ENCODE measurements around the gene IL10RA.

The IL10RA gene

GRCh38 chr11:117978991-117979390 lies 7.2 kb upstream of the IL10RA start:
- H3K4me3 ChIP-seq (ENCODE audit: low read length), result no peak overlapping the region
- no peak for DNase-seq
- H3K4me1 ChIP-seq (ENCODE audit: low read length), result no peaks in the 10 kb centered on the region
- H3K36me3 ChIP-seq (replicated peaks; ENCODE audit: insufficient read depth, low read length), result no peaks in the 10 kb centered on the region
- TF ChIP-seq EZH2phosphoT487 (IDR thresholded peaks at IDR 0.05; ENCODE audit: low read length) (no peak), EZH2 (optimal IDR thresholded peaks at IDR 0.05; ENCODE audit: low read depth, low read length) (no peak)
- TF ChIP-seq, protein P1, sequence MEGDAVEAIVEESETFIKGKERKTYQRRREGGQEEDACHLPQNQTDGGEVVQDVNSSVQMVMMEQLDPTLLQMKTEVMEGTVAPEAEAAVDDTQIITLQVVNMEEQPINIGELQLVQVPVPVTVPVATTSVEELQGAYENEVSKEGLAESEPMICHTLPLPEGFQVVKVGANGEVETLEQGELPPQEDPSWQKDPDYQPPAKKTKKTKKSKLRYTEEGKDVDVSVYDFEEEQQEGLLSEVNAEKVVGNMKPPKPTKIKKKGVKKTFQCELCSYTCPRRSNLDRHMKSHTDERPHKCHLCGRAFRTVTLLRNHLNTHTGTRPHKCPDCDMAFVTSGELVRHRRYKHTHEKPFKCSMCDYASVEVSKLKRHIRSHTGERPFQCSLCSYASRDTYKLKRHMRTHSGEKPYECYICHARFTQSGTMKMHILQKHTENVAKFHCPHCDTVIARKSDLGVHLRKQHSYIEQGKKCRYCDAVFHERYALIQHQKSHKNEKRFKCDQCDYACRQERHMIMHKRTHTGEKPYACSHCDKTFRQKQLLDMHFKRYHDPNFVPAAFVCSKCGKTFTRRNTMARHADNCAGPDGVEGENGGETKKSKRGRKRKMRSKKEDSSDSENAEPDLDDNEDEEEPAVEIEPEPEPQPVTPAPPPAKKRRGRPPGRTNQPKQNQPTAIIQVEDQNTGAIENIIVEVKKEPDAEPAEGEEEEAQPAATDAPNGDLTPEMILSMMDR (IDR thresholded peaks at IDR 0.05; ENCODE audit: low read length), result no peak
- no peak overlapping the region for H2AFZ ChIP-seq (ENCODE audit: low read length)
- no peak overlapping the region for H3K27ac ChIP-seq (ENCODE audit: low read length)
- no peaks in the 10 kb centered on the region for H3K9me3 ChIP-seq (replicated peaks; ENCODE audit: insufficient read depth, low read length)
- no peak overlapping the region for H3K4me2 ChIP-seq (ENCODE audit: low read depth, low read length)
- H3K9me2 ChIP-seq (replicated peaks; ENCODE audit: insufficient read depth, low read length), result no peaks in the 10 kb centered on the region
- H4K20me1 ChIP-seq (ENCODE audit: insufficient read depth, low read length), result no peaks in the 10 kb centered on the region
- no peak overlapping the region for H3K9ac ChIP-seq (ENCODE audit: low read length)
- no peaks in the 10 kb centered on the region for H3K27me3 ChIP-seq (replicated peaks; ENCODE audit: insufficient read depth, low read length)
- H3K79me2 ChIP-seq (ENCODE audit: low read length), result no peaks in the 10 kb centered on the region
- H3F3A ChIP-seq (ENCODE audit: insufficient read depth, low read length), result no peaks in the 10 kb centered on the region

- DNase-seq, result no peak
- Histone ChIP-seq H3K9ac (ENCODE audit: low read length) (no peak overlapping the region), H2AFZ (ENCODE audit: low read length) (no peak overlapping the region), H3K9me2 (replicated peaks; ENCODE audit: insufficient read depth, low read length) (no peaks in the 10 kb centered on the region), H3F3A (ENCODE audit: insufficient read depth, low read length) (no peaks in the 10 kb centered on the region), H3K4me3 (ENCODE audit: low read length) (no peak overlapping the region), H4K20me1 (ENCODE audit: insufficient read depth, low read length) (no peaks in the 10 kb centered on the region), H3K4me2 (ENCODE audit: low read depth, low read length) (no peak overlapping the region), H3K27ac (ENCODE audit: low read length) (no peak overlapping the region), H3K79me2 (ENCODE audit: low read length) (no peaks in the 10 kb centered on the region), H3K27me3 (replicated peaks; ENCODE audit: insufficient read depth, low read length) (no peaks in the 10 kb centered on the region), H3K4me1 (ENCODE audit: low read length) (no peaks in the 10 kb centered on the region), H3K9me3 (replicated peaks; ENCODE audit: insufficient read depth, low read length) (no peaks in the 10 kb centered on the region), H3K36me3 (replicated peaks; ENCODE audit: insufficient read depth, low read length) (no peaks in the 10 kb centered on the region)
- TF ChIP-seq, protein P1 (IDR thresholded peaks at IDR 0.05; ENCODE audit: low read length), result no peak
- TF ChIP-seq EZH2phosphoT487 (IDR thresholded peaks at IDR 0.05; ENCODE audit: low read length), result no peak
- no peak for TF ChIP-seq EZH2 (optimal IDR thresholded peaks at IDR 0.05; ENCODE audit: low read depth, low read length)
Measured at GRCh38 chr11:117979481-117980211, 6.5 kb upstream of the IL10RA start.

GRCh38 chr11:117980280-117980679 lies 5.9 kb upstream of the IL10RA start:
- Histone ChIP-seq H3K4me1 (ENCODE audit: low read length) (no peaks in the 10 kb centered on the region), H3K4me3 (ENCODE audit: low read length) (no peak overlapping the region), H3K79me2 (ENCODE audit: low read length) (no peaks in the 10 kb centered on the region), H2AFZ (ENCODE audit: low read length) (no peak overlapping the region), H3K9me3 (replicated peaks; ENCODE audit: insufficient read depth, low read length) (no peaks in the 10 kb centered on the region), H3F3A (ENCODE audit: insufficient read depth, low read length) (no peaks in the 10 kb centered on the region), H3K4me2 (ENCODE audit: low read depth, low read length) (no peak overlapping the region), H3K36me3 (replicated peaks; ENCODE audit: insufficient read depth, low read length) (no peaks in the 10 kb centered on the region), H3K9ac (ENCODE audit: low read length) (no peak overlapping the region), H3K27ac (ENCODE audit: low read length) (no peak overlapping the region), H3K9me2 (replicated peaks; ENCODE audit: insufficient read depth, low read length) (no peaks in the 10 kb centered on the region), H4K20me1 (ENCODE audit: insufficient read depth, low read length) (no peaks in the 10 kb centered on the region), H3K27me3 (replicated peaks; ENCODE audit: insufficient read depth, low read length) (no peaks in the 10 kb centered on the region)
- no peak for DNase-seq
- TF ChIP-seq EZH2 (optimal IDR thresholded peaks at IDR 0.05; ENCODE audit: low read depth, low read length), result no peak
- TF ChIP-seq EZH2phosphoT487 (IDR thresholded peaks at IDR 0.05; ENCODE audit: low read length), result no peak

GRCh38 chr11:117980720-117981119 lies 5.5 kb upstream of the IL10RA start:
- Histone ChIP-seq H3K36me3 (replicated peaks; ENCODE audit: insufficient read depth, low read length) (no peaks in the 10 kb centered on the region), H3F3A (ENCODE audit: insufficient read depth, low read length) (no peaks in the 10 kb centered on the region), H2AFZ (ENCODE audit: low read length) (no peak overlapping the region), H3K9ac (ENCODE audit: low read length) (no peak overlapping the region), H3K4me3 (ENCODE audit: low read length) (no peak overlapping the region), H4K20me1 (ENCODE audit: insufficient read depth, low read length) (no peaks in the 10 kb centered on the region), H3K4me1 (ENCODE audit: low read length) (no peaks in the 10 kb centered on the region), H3K9me2 (replicated peaks; ENCODE audit: insufficient read depth, low read length) (no peaks in the 10 kb centered on the region), H3K4me2 (ENCODE audit: low read depth, low read length) (no peak overlapping the region), H3K79me2 (ENCODE audit: low read length) (no peaks in the 10 kb centered on the region), H3K27ac (ENCODE audit: low read length) (no peak overlapping the region), H3K27me3 (replicated peaks; ENCODE audit: insufficient read depth, low read length) (no peaks in the 10 kb centered on the region), H3K9me3 (replicated peaks; ENCODE audit: insufficient read depth, low read length) (no peaks in the 10 kb centered on the region)
- no peak for TF ChIP-seq EZH2phosphoT487 (IDR thresholded peaks at IDR 0.05; ENCODE audit: low read length)
- DNase-seq, result no peak

Data from MM.1S (cell line).